ENCODE data around the gene KLHL29.

KLHL29 gene

GRCh38 chr2:23607925-23608324, 222.9 kb downstream of the KLHL29 start:
- Histone ChIP-seq H3K9ac (ENCODE audit: low read length) (no peak overlapping the region), H3K27me3 (replicated peaks; ENCODE audit: insufficient read depth, low read length) (no peaks in the 10 kb centered on the region), H3F3A (ENCODE audit: insufficient read depth, low read length) (no peaks in the 10 kb centered on the region), H3K4me2 (ENCODE audit: low read depth, low read length) (no peak overlapping the region), H3K36me3 (replicated peaks; ENCODE audit: insufficient read depth, low read length) (no peaks in the 10 kb centered on the region), H4K20me1 (ENCODE audit: insufficient read depth, low read length) (no peaks in the 10 kb centered on the region), H3K4me3 (ENCODE audit: low read length) (no peak overlapping the region), H2AFZ (ENCODE audit: low read length) (no peak overlapping the region), H3K4me1 (ENCODE audit: low read length) (no peaks in the 10 kb centered on the region), H3K79me2 (ENCODE audit: low read length) (no peaks in the 10 kb centered on the region), H3K9me3 (replicated peaks; ENCODE audit: insufficient read depth, low read length) (no peaks in the 10 kb centered on the region), H3K27ac (ENCODE audit: low read length) (no peak overlapping the region), H3K9me2 (replicated peaks; ENCODE audit: insufficient read depth, low read length) (no peaks in the 10 kb centered on the region)
- DNase-seq: no peak
- no peak for TF ChIP-seq CTCF (IDR thresholded peaks at IDR 0.05; ENCODE audit: low read length)
- no peak for TF ChIP-seq EZH2phosphoT487 (IDR thresholded peaks at IDR 0.05; ENCODE audit: low read length)
- TF ChIP-seq EZH2 (optimal IDR thresholded peaks at IDR 0.05; ENCODE audit: low read depth, low read length): no peak

DNA sequence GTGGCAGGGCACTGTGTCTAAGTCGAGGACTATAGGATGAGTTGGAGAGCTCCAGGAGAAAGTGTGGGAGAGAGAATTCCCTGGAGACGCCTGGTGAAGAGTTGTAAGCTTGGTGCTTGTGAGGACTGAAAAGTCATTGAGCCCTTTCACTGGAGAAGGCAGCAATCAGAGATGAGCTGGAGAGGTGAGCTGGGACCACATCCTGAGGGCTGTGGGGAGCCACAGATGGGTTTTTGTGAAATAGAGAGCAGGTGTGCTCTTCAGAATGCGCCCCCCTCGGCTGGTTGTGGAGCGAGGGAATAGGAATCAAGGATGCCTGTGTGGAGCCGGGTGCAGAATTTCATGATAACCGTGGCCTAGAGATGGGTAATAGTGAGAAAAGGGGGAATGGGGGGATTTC, 224.3 kb downstream of the KLHL29 start:
- H3K79me2 ChIP-seq (ENCODE audit: low read length): no peaks in the 10 kb centered on the region
- no peaks in the 10 kb centered on the region for H3K9me2 ChIP-seq (replicated peaks; ENCODE audit: insufficient read depth, low read length)
- no peaks in the 10 kb centered on the region for H3F3A ChIP-seq (ENCODE audit: insufficient read depth, low read length)
- no peak overlapping the region for H3K4me2 ChIP-seq (ENCODE audit: low read depth, low read length)
- no peaks in the 10 kb centered on the region for H3K9me3 ChIP-seq (replicated peaks; ENCODE audit: insufficient read depth, low read length)
- H3K4me3 ChIP-seq (ENCODE audit: low read length): no peak overlapping the region
- TF ChIP-seq EZH2phosphoT487 (IDR thresholded peaks at IDR 0.05; ENCODE audit: low read length): no peak
- H3K36me3 ChIP-seq (replicated peaks; ENCODE audit: insufficient read depth, low read length): no peaks in the 10 kb centered on the region
- no peak overlapping the region for H3K9ac ChIP-seq (ENCODE audit: low read length)
- DNase-seq: no peak
- no peak overlapping the region for H3K27ac ChIP-seq (ENCODE audit: low read length)
- no peaks in the 10 kb centered on the region for H3K4me1 ChIP-seq (ENCODE audit: low read length)
- no peaks in the 10 kb centered on the region for H3K27me3 ChIP-seq (replicated peaks; ENCODE audit: insufficient read depth, low read length)
- H2AFZ ChIP-seq (ENCODE audit: low read length): no peak overlapping the region
- H4K20me1 ChIP-seq (ENCODE audit: insufficient read depth, low read length): no peaks in the 10 kb centered on the region

DNA sequence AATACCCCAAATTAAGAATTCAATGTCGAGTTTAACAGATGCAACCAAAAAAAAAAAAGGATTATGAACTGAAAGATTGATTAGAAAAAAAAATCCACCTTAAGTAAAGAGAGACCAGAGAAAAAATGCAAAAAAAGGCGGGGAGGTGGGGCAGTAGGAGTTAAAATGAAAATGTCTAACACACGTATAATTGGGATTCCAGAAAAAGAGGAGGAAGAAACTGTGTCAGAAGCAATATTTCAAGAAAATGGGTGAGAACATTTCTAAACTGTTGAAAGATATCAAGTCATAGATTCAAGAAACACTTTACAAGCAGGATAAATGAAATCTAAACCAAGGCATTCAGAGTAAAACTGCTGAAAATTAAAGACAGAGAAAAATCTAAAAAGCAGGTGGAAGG, 226.9 kb downstream of the KLHL29 start:
- H3K9me2 ChIP-seq (replicated peaks; ENCODE audit: insufficient read depth, low read length): no peaks in the 10 kb centered on the region
- H3F3A ChIP-seq (ENCODE audit: insufficient read depth, low read length): no peaks in the 10 kb centered on the region
- DNase-seq: no peak
- no peak overlapping the region for H3K9ac ChIP-seq (ENCODE audit: low read length)
- no peak overlapping the region for H3K4me2 ChIP-seq (ENCODE audit: low read depth, low read length)
- H3K4me1 ChIP-seq (ENCODE audit: low read length): no peaks in the 10 kb centered on the region
- no peaks in the 10 kb centered on the region for H3K36me3 ChIP-seq (replicated peaks; ENCODE audit: insufficient read depth, low read length)
- H3K9me3 ChIP-seq (replicated peaks; ENCODE audit: insufficient read depth, low read length): no peaks in the 10 kb centered on the region
- H2AFZ ChIP-seq (ENCODE audit: low read length): no peak overlapping the region
- H3K4me3 ChIP-seq (ENCODE audit: low read length): no peak overlapping the region
- H3K79me2 ChIP-seq (ENCODE audit: low read length): no peaks in the 10 kb centered on the region
- H3K27ac ChIP-seq (ENCODE audit: low read length): no peak overlapping the region
- H3K27me3 ChIP-seq (replicated peaks; ENCODE audit: insufficient read depth, low read length): no peaks in the 10 kb centered on the region
- no peak for TF ChIP-seq EZH2phosphoT487 (IDR thresholded peaks at IDR 0.05; ENCODE audit: low read length)
- H4K20me1 ChIP-seq (ENCODE audit: insufficient read depth, low read length): no peaks in the 10 kb centered on the region

- H3K36me3 ChIP-seq (replicated peaks; ENCODE audit: insufficient read depth, low read length): no peaks in the 10 kb centered on the region
- H3F3A ChIP-seq (ENCODE audit: insufficient read depth, low read length): no peaks in the 10 kb centered on the region
- no peaks in the 10 kb centered on the region for H3K27me3 ChIP-seq (replicated peaks; ENCODE audit: insufficient read depth, low read length)
- H3K9me2 ChIP-seq (replicated peaks; ENCODE audit: insufficient read depth, low read length): no peaks in the 10 kb centered on the region
- no peak for TF ChIP-seq EZH2 (optimal IDR thresholded peaks at IDR 0.05; ENCODE audit: low read depth, low read length)
- TF ChIP-seq CTCF (IDR thresholded peaks at IDR 0.05; ENCODE audit: low read length): no peak
- TF ChIP-seq EZH2phosphoT487 (IDR thresholded peaks at IDR 0.05; ENCODE audit: low read length): no peak
- no peak for DNase-seq
- no peak overlapping the region for H3K9ac ChIP-seq (ENCODE audit: low read length)
- no peak overlapping the region for H2AFZ ChIP-seq (ENCODE audit: low read length)
- H3K4me3 ChIP-seq (ENCODE audit: low read length): no peak overlapping the region
- H3K79me2 ChIP-seq (ENCODE audit: low read length): no peaks in the 10 kb centered on the region
- no peaks in the 10 kb centered on the region for H4K20me1 ChIP-seq (ENCODE audit: insufficient read depth, low read length)
- H3K4me2 ChIP-seq (ENCODE audit: low read depth, low read length): no peak overlapping the region
- no peaks in the 10 kb centered on the region for H3K4me1 ChIP-seq (ENCODE audit: low read length)
- H3K27ac ChIP-seq (ENCODE audit: low read length): no peak overlapping the region
- H3K9me3 ChIP-seq (replicated peaks; ENCODE audit: insufficient read depth, low read length): no peaks in the 10 kb centered on the region
Observed at GRCh38 chr2:23614701-23615100, 229.7 kb downstream of the KLHL29 start.
